Mesendoderm (in vitro differentiated cells): Measurements from ENCODE around the gene PLCL1.

Experiments
- DNase-seq: peaks from one replicate; pipeline ENCODE4 v3.0.0; 2013
- H2AK5ac ChIP-seq: 2 replicates; pipeline ENCODE4 v1.6.1; 2013; ENCODE audit warnings: low read length, inconsistent platforms
- H2BK120ac ChIP-seq: 2 replicates; pipeline ENCODE4 v1.6.1; 2013; ENCODE audit warnings: low read depth, mild to moderate bottlenecking, low read length, moderate library complexity, mixed read lengths
- H2BK15ac ChIP-seq: replicated peaks from 2 replicates; pipeline ENCODE4 v1.6.1; 2013; ENCODE audit warnings: low read depth, mild to moderate bottlenecking, moderate library complexity
- H2BK5ac ChIP-seq: 2 replicates; pipeline ENCODE4 v1.6.1; 2013; ENCODE audit warnings: low read length, inconsistent platforms
- H3K18ac ChIP-seq: 2 replicates; pipeline ENCODE4 v1.6.1; 2013; ENCODE audit warnings: mild to moderate bottlenecking, low read length, mixed read lengths
- H3K23ac ChIP-seq: one replicate; pipeline ENCODE4 v1.6.1; 2013; ENCODE audit warnings: low read length
- H3K27ac ChIP-seq: 2 replicates; pipeline ENCODE4 v1.5.1; 2013; ENCODE audit warnings: low read depth, mild to moderate bottlenecking, inconsistent platforms, low read length, moderate library complexity
- H3K27me3 ChIP-seq: 2 replicates; pipeline ENCODE4 v1.6.1; 2013; ENCODE audit warnings: low read length, control low read depth, mild to moderate bottlenecking, inconsistent platforms; ENCODE audit not compliant: insufficient read depth, poor library complexity
- H3K36me3 ChIP-seq: 2 replicates; pipeline ENCODE4 v1.6.1; 2013; ENCODE audit warnings: low read length, inconsistent platforms; ENCODE audit not compliant: control insufficient read depth, insufficient read depth
- H3K4ac ChIP-seq: one replicate; pipeline ENCODE4 v1.6.1; 2013; ENCODE audit warnings: low read depth, mild to moderate bottlenecking, low read length, moderate library complexity
- H3K4me1 ChIP-seq: 2 replicates; pipeline ENCODE4 v1.6.1; 2013; ENCODE audit warnings: low read depth, low read length, inconsistent platforms; ENCODE audit not compliant: control insufficient read depth
- H3K4me2 ChIP-seq: 2 replicates; pipeline ENCODE4 v1.6.1; 2013; ENCODE audit warnings: low read length
- H3K4me3 ChIP-seq: 2 replicates; pipeline ENCODE4 v1.5.1; 2013; ENCODE audit warnings: mild to moderate bottlenecking, low read length
- H3K56ac ChIP-seq: one replicate; pipeline ENCODE4 v1.6.1; 2013; ENCODE audit warnings: low read length
- H3K79me1 ChIP-seq: 2 replicates; pipeline ENCODE4 v1.6.1; 2013; ENCODE audit warnings: low read length, inconsistent platforms
- H3K79me2 ChIP-seq: 2 replicates; pipeline ENCODE4 v1.6.1; 2013; ENCODE audit warnings: mild to moderate bottlenecking, low read length; ENCODE audit not compliant: control insufficient read depth, insufficient read depth
- H3K9ac ChIP-seq: 2 replicates; pipeline ENCODE4 v1.6.1; 2013; ENCODE audit warnings: low read length, inconsistent platforms
- H4K5ac ChIP-seq: one replicate; pipeline ENCODE4 v1.6.1; 2013; ENCODE audit warnings: low read length
- H4K8ac ChIP-seq: one replicate; pipeline ENCODE4 v1.6.1; 2013; ENCODE audit warnings: low read depth, mild to moderate bottlenecking, control low read depth, low read length, moderate library complexity
- WGBS: extraction: QIAGEN DNeasy Blood & Tissue Kit; methylation state at CpG from one replicate; pipeline ENCODE4 v1.1.7; 2013; ENCODE audit warnings: low lambda C conversion rate, missing lambda C conversion rate; ENCODE audit not compliant: insufficient coverage; ENCODE audit errors: extremely low coverage; 5-methylcytosine and 5-hydroxymethylcytosine counted together

The PLCL1 gene

GRCh38 chr2:197795277-197795676 is 9.1 kb upstream of the PLCL1 start:
- H2BK120ac ChIP-seq, result no peak overlapping the region
- H3K23ac ChIP-seq, result no peak overlapping the region
- no peaks in the 10 kb centered on the region for H3K79me1 ChIP-seq
- DNase-seq, result no peak
- H3K9ac ChIP-seq, result no peak overlapping the region
- no peak overlapping the region for H3K4me2 ChIP-seq
- no peak overlapping the region for H2AK5ac ChIP-seq
- no peak overlapping the region for H4K8ac ChIP-seq
- no peak overlapping the region for H3K18ac ChIP-seq
- H3K56ac ChIP-seq, result no peak overlapping the region
- no peak overlapping the region for H3K4ac ChIP-seq
- no peak overlapping the region for H2BK5ac ChIP-seq
- no peaks in the 10 kb centered on the region for H3K36me3 ChIP-seq
- no peak overlapping the region for H4K5ac ChIP-seq
- no peak overlapping the region for H2BK15ac ChIP-seq
- H3K4me1 ChIP-seq, result no peaks in the 10 kb centered on the region
- no peaks in the 10 kb centered on the region for H3K79me2 ChIP-seq
- no peaks in the 10 kb centered on the region for H3K27me3 ChIP-seq
- no peak overlapping the region for H3K27ac ChIP-seq
- H3K4me3 ChIP-seq, result no peak overlapping the region

GRCh38 chr2:197798187-197798586 is 6.2 kb upstream of the PLCL1 start:
- Histone ChIP-seq H3K18ac (no peak overlapping the region), H2BK15ac (no peak overlapping the region), H3K4me2 (no peak overlapping the region), H3K4me1 (no peaks in the 10 kb centered on the region), H3K4me3 (no peak overlapping the region), H3K27me3 (no peaks in the 10 kb centered on the region), H2BK120ac (no peak overlapping the region), H3K9ac (no peak overlapping the region), H2BK5ac (no peak overlapping the region), H2AK5ac (no peak overlapping the region), H3K79me2 (no peaks in the 10 kb centered on the region), H4K8ac (no peak overlapping the region), H3K27ac (no peak overlapping the region), H3K36me3 (no peaks in the 10 kb centered on the region), H3K23ac (no peak overlapping the region), H3K79me1 (no peaks in the 10 kb centered on the region), H4K5ac (no peak overlapping the region), H3K4ac (no peak overlapping the region), H3K56ac (no peak overlapping the region)
- WGBS, result 100% methylated on average over 1 of the region's 4 CpGs
- peak; percentile 28 for DNase-seq

GRCh38 chr2:197799068-197799467 is 5.3 kb upstream of the PLCL1 start:
- H3K4me2 ChIP-seq, result no peak overlapping the region
- no peaks in the 10 kb centered on the region for H3K79me2 ChIP-seq

GRCh38 chr2:197800091-197800490 is 4.3 kb upstream of the PLCL1 start:
- no peaks in the 10 kb centered on the region for H3K27me3 ChIP-seq
- H3K9ac ChIP-seq, result no peak overlapping the region
- no peaks in the 10 kb centered on the region for H3K4me1 ChIP-seq
- no peak overlapping the region for H2BK5ac ChIP-seq
- no peak overlapping the region for H3K23ac ChIP-seq
- H4K5ac ChIP-seq, result no peak overlapping the region
- DNase-seq, result peak; percentile 78
- no peak overlapping the region for H4K8ac ChIP-seq
- no peak overlapping the region for H3K56ac ChIP-seq
- H2BK120ac ChIP-seq, result no peak overlapping the region
- H2AK5ac ChIP-seq, result no peak overlapping the region
- WGBS, result no CpG with 5 or more reads among the region's 2 CpGs
- H3K4me3 ChIP-seq, result no peak overlapping the region
- H2BK15ac ChIP-seq, result no peak overlapping the region
- no peak overlapping the region for H3K18ac ChIP-seq
- H3K4me2 ChIP-seq, result no peak overlapping the region
- no peaks in the 10 kb centered on the region for H3K79me1 ChIP-seq
- H3K4ac ChIP-seq, result no peak overlapping the region
- H3K79me2 ChIP-seq, result no peaks in the 10 kb centered on the region
- H3K36me3 ChIP-seq, result no peaks in the 10 kb centered on the region
- no peak overlapping the region for H3K27ac ChIP-seq

More at GRCh38 chr2:197799068-197799467, 5.3 kb upstream of the PLCL1 start:
- H3K27me3 ChIP-seq, result no peaks in the 10 kb centered on the region
- H3K4ac ChIP-seq, result no peak overlapping the region
- no peak overlapping the region for H3K23ac ChIP-seq
- no peak overlapping the region for H2AK5ac ChIP-seq
- WGBS, result no CpG with 5 or more reads among the region's 3 CpGs
- no peak overlapping the region for H4K5ac ChIP-seq
- no peaks in the 10 kb centered on the region for H3K79me1 ChIP-seq
- DNase-seq, result no peak
- H3K18ac ChIP-seq, result no peak overlapping the region
- H3K9ac ChIP-seq, result no peak overlapping the region
- H2BK120ac ChIP-seq, result no peak overlapping the region
- H4K8ac ChIP-seq, result no peak overlapping the region
- H3K27ac ChIP-seq, result no peak overlapping the region
- no peak overlapping the region for H2BK5ac ChIP-seq
- H3K4me1 ChIP-seq, result no peaks in the 10 kb centered on the region
- H3K36me3 ChIP-seq, result no peaks in the 10 kb centered on the region
- no peak overlapping the region for H3K56ac ChIP-seq
- H3K4me3 ChIP-seq, result no peak overlapping the region
- no peak overlapping the region for H2BK15ac ChIP-seq

- DNase-seq, result no peak
Measured at GRCh38 chr2:197801033-197801432, 3.4 kb upstream of the PLCL1 start.

GRCh38 chr2:197803033-197803444 is 1.4 kb upstream of the PLCL1 start:
- H3K23ac ChIP-seq, result no peak overlapping the region
- no peaks in the 10 kb centered on the region for H3K36me3 ChIP-seq
- H3K4me2 ChIP-seq, result no peak overlapping the region
- H3K79me2 ChIP-seq, result no peaks in the 10 kb centered on the region
- H3K27ac ChIP-seq, result no peak overlapping the region
- H3K18ac ChIP-seq, result no peak overlapping the region
- H2AK5ac ChIP-seq, result no peak overlapping the region
- no peak overlapping the region for H3K4me3 ChIP-seq
- H3K4ac ChIP-seq, result no peak overlapping the region
- peaks cover 6% of the 10 kb centered on the region for H3K27me3 ChIP-seq
- H3K56ac ChIP-seq, result no peak overlapping the region
- no peak overlapping the region for H4K8ac ChIP-seq
- no peak overlapping the region for H2BK5ac ChIP-seq
- no CpG with 5 or more reads among the region's 2 CpGs for WGBS
- H3K79me1 ChIP-seq, result no peaks in the 10 kb centered on the region
- no peak overlapping the region for H2BK120ac ChIP-seq
- H3K9ac ChIP-seq, result no peak overlapping the region
- peak; percentile 68 for DNase-seq
- peaks cover 3% of the 10 kb centered on the region for H3K4me1 ChIP-seq
- H4K5ac ChIP-seq, result no peak overlapping the region
- H2BK15ac ChIP-seq, result no peak overlapping the region

More at GRCh38 chr2:197801033-197801432, 3.4 kb upstream of the PLCL1 start:
- no peak overlapping the region for H2BK15ac ChIP-seq
- no peaks in the 10 kb centered on the region for H3K36me3 ChIP-seq
- H3K4ac ChIP-seq, result no peak overlapping the region
- peaks cover 3% of the 10 kb centered on the region for H3K4me1 ChIP-seq
- H3K23ac ChIP-seq, result no peak overlapping the region
- H2BK120ac ChIP-seq, result no peak overlapping the region
- H3K27ac ChIP-seq, result no peak overlapping the region
- peaks cover 5% of the 10 kb centered on the region for H3K27me3 ChIP-seq
- H4K5ac ChIP-seq, result no peak overlapping the region
- H3K4me3 ChIP-seq, result no peak overlapping the region
- no peak overlapping the region for H3K9ac ChIP-seq
- H2BK5ac ChIP-seq, result no peak overlapping the region
- no peak overlapping the region for H4K8ac ChIP-seq
- no peak overlapping the region for H3K18ac ChIP-seq
- H3K56ac ChIP-seq, result no peak overlapping the region
- no peaks in the 10 kb centered on the region for H3K79me2 ChIP-seq
- H2AK5ac ChIP-seq, result no peak overlapping the region
- no peak overlapping the region for H3K4me2 ChIP-seq
- H3K79me1 ChIP-seq, result no peaks in the 10 kb centered on the region
